RPMI8226 (cell line): ENCODE measurements around the gene CLCNKB.
A peak's percentile ranks its signal among the peaks of the same experiment; 100 is the strongest.

Experiments
- DNase-seq: peaks from one replicate; pipeline ENCODE4 v3.0.0-alpha.2; 2015

The CLCNKB gene

GRCh38 chr1:16077406-16078245, 34.0 kb downstream of the CLCNKB start:
- DNase-seq = no peak

GRCh38 chr1:16078925-16079656, 35.5 kb downstream of the CLCNKB start:
- DNase-seq = peak; percentile 77

GRCh38 chr1:16080422-16081150, 37.0 kb downstream of the CLCNKB start:
- no peak for DNase-seq

GRCh38 chr1:16081636-16082035, 38.1 kb downstream of the CLCNKB start:
- DNase-seq = no peak

- DNase-seq = peak; percentile 79
These were observed 38.9 kb downstream of the CLCNKB start for GRCh38 chr1:16082283-16083038.

GRCh38 chr1:16083486-16083885, 39.9 kb downstream of the CLCNKB start:
- DNase-seq = no peak

GRCh38 chr1:16085522-16085921, 41.9 kb downstream of the CLCNKB start:
- DNase-seq = no peak

GRCh38 chr1:16087733-16088132, 44.2 kb downstream of the CLCNKB start:
- DNase-seq = no peak

GRCh38 chr1:16088351-16088911, 44.8 kb downstream of the CLCNKB start:
- DNase-seq = no peak

GRCh38 chr1:16088996-16089395, 45.4 kb downstream of the CLCNKB start:
- no peak for DNase-seq

GRCh38 chr1:16090076-16090826, 46.7 kb downstream of the CLCNKB start:
- no peak for DNase-seq

GRCh38 chr1:16091296-16091695, 47.7 kb downstream of the CLCNKB start:
- no peak for DNase-seq

- DNase-seq = no peak
These were observed 48.7 kb downstream of the CLCNKB start for GRCh38 chr1:16092097-16092922.

- DNase-seq = no peak
These were observed 49.4 kb downstream of the CLCNKB start for GRCh38 chr1:16092923-16093511.

GRCh38 chr1:16093611-16094010, 50.0 kb downstream of the CLCNKB start:
- DNase-seq = no peak

- no peak for DNase-seq
These were observed 51.0 kb downstream of the CLCNKB start for GRCh38 chr1:16094453-16095158.

GRCh38 chr1:16095447-16095846, 51.9 kb downstream of the CLCNKB start:
- no peak for DNase-seq

GRCh38 chr1:16099412-16099811, 55.8 kb downstream of the CLCNKB start:
- DNase-seq = no peak

GRCh38 chr1:16101623-16102022, 58.0 kb downstream of the CLCNKB start:
- DNase-seq = no peak
